T-helper 1 cell treated with Interleukin-12 subunit alpha and Interleukin-12 subunit beta and Interleukin-4 antibody, amounts not matched to agents 30 ng/mL and 1 ng/mL, for 36 hours (primary cell): ENCODE measurements around the gene WBP1. TPM values are rescaled to one million over a fixed set of nuclear protein-coding genes. Genes with fewer than 3 reads are reported as not detected.

Source experiments
- intact Hi-C: fragments of 100-400 bp; cut with micrococcal nuclease; formaldehyde crosslinking; loops from one replicate; pipeline ENCODE4 v1.15.1; 2024
- total RNA-seq: library from RNA; stranded (reverse); gene quantifications from 2 replicates; pipeline ENCODE4 v1.2.3, GENCODE V29; 2022

WBP1 gene
- total RNA-seq, 1 donor from 2014 or later = 56.6 TPM

DNA sequence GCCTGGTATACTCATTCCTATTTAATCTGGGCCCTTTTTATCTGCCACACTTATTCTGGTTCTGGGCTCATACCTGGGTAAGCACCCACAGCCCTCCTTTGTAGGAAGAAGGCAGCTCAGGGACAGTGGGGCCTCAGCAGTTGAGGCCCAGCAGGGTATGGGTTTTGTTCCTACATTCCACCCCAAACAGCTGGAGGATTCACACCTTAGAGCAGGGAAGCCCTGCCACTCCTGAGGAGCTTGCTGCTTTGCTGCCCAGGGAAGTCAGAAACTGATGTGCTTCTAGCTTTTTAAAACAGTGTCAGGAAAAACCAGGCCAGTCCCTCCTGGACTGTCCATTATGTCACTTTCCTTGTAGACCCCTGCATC, 42.3 kb downstream of the WBP1 start:
- intact Hi-C loops = loop anchor here (5.0 kb wide), 1 partner anchor 1208 kb away; the partner anchor contains the start of gene EGR4

DNA sequence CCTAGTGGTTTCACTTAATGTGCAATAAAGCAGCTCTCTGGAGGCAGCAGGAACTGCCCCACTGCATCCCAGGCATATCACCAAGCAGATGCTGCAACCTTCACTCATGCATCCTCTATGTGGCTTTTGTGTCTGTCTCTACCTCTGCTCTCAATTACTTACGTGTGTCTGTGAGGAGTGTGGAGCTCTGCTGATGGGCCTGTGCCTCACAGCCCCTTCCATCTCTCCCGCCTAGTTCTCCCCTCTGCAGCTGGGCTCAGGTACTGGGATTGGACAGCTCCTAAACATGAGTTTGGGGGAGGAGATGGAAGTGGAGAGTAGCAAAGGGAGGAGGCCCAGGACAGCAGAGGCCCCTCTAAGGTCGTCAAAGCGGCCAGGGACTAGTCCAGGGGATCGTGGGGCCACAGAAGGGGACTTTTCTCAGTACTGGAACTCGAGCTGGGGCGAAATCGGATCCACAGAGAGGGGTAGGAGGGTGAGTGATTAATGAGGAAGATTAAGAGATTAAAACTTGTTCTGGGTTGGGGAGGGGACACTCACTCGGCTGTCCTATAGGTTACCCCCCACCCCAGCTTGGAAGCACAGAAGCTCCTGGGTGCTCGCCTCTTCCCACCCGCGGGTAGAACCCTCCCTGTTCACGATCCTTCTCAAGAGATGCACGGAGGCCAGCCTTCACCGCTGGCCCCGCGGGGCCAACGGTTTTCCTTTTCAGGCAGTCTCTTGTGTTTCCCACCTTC, 43.3 kb downstream of the WBP1 start:
- intact Hi-C loops = loop anchor here (5.0 kb wide), 1 partner anchor 1209 kb away; the partner anchor contains the start of gene EGR4

DNA sequence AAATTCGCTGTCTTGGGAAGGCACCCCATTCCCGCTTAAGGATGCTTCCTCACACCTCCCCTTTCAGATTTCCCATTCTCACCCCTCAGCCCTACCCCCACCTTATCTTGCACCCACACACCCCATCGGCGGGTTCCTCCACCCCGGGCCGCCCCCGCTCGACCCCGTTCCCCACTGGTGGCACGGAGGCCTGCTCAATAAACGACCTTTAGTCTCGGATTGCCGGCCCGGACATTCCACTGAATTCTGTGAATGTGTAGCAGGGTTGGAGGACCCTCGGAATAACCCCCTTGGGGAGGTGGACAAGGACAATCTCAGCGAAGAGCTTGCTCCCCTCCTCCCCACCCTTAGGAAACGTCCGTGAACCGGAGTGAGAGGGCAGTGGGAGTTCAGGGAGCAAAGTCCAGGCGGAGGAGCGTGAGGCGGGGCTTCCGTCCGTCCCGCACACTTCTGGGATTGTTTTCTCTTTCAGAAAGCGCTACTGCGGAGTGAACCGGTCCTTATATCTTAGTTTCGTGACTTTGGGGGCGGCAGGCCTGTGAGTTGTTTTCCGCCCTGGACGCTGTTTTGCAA, 44.0 kb downstream of the WBP1 start:
- intact Hi-C loops = loop anchor here (5.0 kb wide), 1 partner anchor 1210 kb away; the partner anchor contains the start of gene EGR4

DNA sequence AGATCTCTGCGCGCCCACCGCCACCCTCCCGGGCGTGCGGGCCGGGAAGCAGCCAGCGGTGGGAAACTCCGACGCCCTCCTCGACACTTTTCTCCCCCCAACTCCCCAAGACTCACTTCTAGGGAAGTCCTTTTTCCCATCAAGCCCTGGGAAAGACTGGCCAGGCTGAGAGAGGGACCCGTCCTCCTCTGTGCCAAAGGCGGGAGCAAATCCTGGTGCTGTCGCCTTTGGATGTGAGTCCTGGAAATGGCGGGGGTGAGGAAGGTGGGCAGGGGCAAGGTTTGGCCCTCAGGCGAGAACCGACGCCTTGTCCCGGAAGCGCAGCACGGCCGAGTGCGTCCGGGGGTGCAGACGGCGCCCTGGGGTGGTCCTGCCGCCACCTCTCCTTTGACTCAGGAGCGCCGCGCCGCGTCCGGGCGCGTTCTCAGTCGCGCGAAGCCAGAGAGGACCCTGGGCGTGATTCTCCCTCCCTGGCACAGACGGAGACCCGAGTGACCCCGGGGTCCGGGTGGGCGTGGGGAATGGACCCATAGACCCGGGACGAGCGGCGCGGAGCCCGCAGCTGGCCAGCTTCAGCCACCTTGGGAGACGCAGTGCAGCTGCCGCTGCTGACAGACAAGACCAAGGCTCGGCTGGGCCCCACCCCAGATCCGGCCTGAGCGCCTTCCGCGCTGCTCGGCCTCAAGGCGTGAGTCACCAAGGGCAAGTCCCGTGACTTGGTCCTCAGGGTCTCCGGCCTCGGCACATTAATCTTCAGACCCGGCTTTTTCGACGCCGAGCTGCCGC, 44.7 kb downstream of the WBP1 start:
- intact Hi-C loops = loop anchor here (1.0 to 5.0 kb wide), 2 partner anchors 20 to 1211 kb away; partner anchors contain the start of genes EGR4 and TTC31

DNA sequence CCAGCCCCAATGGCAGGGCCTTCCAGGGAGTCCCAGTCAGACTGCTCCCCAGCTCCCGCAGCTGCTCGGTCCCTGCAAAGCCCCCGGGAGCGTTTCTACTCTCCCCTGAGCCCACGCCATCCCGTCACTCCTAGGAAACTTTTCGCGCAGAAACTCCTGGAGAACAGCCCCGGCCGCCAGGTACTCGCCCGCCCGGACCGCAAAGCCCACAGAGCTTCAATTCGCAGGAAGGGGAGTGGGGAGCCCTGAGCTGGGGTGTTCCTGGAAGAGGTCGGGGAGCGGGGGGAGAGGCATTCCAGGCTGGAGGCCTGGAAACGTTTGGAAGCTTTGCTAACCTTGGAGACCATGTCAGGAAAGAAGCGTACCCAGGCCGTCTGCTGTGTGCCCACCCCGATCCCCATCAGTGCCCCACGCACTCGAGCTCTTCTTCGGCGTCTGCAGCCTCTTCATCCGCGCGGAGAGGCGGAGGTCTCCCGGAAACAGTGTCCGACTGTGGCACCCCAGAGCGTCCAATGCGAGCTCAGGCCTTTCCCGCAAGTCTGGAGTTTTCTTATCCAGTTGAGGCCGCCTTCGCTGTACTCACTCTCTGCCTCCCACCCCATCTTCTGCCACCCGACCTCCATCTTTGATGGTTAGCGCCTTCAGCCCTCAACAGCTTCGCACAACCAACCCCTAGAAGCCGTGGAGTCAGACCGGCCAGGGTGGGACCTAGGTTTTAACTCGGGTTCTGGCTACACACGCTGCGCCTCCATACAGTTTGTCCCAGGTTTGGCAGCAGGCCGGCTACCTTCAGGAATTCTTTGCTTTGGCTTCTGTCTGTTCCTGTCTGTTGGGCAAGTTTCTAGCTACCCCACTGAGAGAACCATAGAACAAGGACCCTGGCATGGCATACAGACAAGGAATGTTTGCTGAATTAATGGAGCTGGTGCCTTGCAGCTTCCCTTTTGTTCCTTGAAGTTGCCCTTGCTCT, 45.6 kb downstream of the WBP1 start:
- intact Hi-C loops = loop anchor here (1.0 to 5.0 kb wide), 2 partner anchors 20 to 1211 kb away; partner anchors contain the start of genes EGR4 and TTC31

DNA sequence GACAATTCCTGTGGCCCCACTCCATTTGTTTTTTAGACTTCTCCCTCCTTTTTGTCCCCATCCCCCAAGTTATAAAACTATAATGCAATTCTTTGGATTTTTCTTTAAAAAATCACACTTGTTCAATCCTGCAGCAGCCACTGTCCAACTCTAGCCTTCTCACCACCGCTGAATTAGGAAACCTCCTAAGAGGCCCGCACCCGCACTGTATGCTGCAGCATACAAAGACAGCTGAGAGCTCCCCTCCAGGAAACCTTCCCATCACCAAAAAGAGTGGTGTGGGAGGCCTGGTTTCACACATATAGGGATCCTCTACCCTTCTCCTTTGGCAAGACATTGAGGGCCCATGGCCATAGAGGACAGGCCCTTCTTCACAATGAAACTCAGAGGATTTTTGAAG, 46.4 kb downstream of the WBP1 start:
- intact Hi-C loops = loop anchor here (5.0 kb wide), 1 partner anchor 1212 kb away; the partner anchor contains the start of gene EGR4

DNA sequence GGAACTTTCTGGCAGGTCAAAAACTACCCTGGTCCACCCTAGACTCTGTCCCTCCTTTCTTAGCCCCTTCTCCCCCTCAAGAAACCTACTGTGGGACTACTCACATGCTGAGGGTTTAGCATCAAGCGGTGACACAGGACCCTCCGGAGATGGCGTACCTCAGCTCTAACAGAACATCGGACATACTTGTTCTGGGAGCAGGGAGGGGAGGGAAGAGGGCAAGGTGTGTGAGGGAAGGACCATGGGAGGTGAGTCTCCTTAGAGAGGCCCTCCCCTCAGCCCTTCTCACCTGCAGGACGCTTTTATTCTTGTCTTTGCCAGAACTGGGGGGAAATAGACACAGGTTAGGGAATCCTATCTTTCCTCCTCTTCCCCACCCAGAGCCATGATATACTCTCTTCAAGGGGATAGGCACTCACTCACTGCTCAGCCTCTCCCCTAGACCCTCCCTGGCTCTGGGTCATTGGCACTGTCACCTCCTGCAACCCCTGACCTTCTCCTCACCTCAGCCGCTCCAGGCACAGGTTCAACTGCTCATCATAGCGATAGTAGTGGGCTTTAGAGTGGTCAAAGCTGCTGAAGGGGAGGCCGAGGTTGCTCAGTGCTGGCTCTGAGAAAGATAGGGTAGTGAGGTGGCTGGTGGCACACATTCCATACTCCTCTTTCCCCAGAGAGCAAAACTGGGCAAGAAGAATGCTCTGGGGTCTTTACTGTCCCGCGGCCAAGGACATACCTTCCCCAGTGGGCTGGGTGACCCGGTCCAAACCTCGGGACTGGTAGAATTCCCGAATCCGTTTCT, 47.4 kb downstream of the WBP1 start:
- intact Hi-C loops = loop anchor here (2.0 kb wide), 4 partner anchors 51 to 239 kb away; partner anchors contain the start of genes C2orf81, INO80B, SEMA4F and WDR54

DNA sequence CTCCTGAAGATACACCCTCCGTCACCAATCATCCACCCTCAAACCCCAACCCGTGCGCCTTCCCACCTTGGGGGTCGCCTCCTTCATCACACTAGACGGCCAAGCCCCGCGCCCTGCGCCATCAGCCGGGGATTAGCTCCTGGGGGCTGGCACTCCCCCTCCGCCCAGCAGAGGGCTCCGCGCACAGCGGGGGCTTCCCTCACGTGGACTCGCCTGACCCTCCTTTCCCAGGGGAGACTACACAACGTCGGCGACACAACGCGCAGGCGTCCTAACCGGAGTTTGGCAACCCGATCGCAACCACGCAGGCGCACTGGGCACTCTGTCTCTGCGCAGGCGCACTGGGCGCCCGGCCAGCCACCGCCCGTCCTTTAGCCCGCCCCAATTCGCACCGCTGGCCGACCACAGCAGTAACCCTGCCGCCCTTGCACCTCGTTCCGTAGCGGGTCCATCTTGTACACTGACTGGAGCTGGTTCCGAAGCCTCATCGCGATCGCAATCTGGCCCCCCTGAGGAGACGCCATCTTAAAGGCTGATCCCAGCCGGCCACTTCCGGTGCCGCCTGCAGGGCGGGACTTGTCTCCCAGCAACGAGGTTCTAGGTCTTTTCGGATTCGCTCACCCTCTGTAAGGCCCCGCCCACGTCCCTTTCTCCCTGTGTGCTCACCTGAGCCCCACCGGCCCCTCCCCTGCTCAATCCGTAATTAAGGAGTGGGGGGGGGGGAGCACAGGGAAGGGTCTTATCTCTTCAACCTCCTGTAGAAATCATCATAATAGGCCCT, 49.1 kb downstream of the WBP1 start, which contains the start of gene PCGF1:
PCGF1 (minus strand) TSS at position 551 of the 781 bp plus-strand sequence; CDS start at position 524, 27 bp downstream.
- intact Hi-C loops = loop anchor here (1.0 to 2.0 kb wide), 14 partner anchors 9 to 770 kb away; partner anchors contain the start of genes AUP1, C2orf81, DGUOK and DOK1

DNA sequence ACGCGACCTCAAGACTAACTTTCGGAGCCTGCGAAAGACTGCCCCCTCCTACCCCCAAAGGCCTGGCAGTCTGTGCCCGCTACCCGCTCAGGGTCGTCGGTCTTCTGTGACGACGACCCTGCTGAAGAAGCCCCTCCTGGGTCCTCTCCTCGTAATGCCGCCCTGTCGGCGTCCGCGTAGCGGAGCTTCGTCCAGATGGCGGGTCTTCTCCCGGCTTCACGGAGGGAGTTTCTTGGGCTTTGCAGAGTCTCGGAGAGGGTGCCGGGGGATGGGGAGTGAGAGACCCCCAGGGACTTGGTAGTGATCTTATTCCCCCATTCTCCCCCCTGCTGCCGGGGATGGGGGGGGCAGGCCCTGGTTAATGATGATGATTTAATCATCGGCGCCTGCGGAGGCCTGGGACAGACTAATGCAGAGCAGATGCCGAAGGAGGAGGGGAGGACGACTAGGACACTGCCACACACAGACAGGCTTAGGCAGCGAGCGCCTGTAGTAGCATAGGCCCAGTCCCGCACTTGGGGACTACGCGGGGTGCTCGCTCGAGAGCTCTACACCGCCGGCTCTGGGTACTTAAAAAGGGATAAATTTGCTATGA, 49.8 kb downstream of the WBP1 start:
- intact Hi-C loops = loop anchor here (1.0 to 2.0 kb wide), 14 partner anchors 8 to 771 kb away; partner anchors contain the start of genes AUP1, C2orf81, DGUOK and DOK1

DNA sequence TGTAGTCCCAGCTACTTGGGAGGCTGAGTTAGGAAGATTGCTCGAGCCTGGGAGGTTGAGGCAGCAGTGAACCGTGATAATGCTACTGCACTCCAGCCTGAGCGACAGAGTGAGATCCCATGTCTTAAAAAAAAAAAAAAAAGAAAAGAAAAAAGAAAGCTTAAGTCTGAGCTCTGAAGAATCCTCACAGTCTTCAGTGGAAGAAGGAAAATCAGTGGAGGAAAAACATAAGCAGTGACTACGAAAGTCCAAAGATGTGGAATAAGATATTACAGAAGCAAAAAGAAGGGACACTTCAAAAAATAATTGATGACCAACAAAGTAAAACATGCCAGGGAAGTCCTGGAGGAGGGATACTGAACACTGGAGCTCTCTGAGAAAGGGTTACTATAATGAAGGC, 52.0 kb downstream of the WBP1 start:
- intact Hi-C loops = no loop called here

Other genes with a start within 250 kb of the WBP1 start
- gene SLC4A5, start 115.0 kb upstream of the WBP1 start, total RNA-seq = 2.6 and 3.7 TPM in 2 replicates
- gene DCTN1, start 78.1 kb upstream of the WBP1 start, total RNA-seq = 110 and 111 TPM in 2 replicates
- 3.5 and 3.9 TPM in 2 replicates for gene C2orf81, start 36.8 kb upstream of the WBP1 start, total RNA-seq
- gene WDR54, start 36.7 kb upstream of the WBP1 start, total RNA-seq = 57.2 and 60.2 TPM in 2 replicates
- gene RTKN, start 16.5 kb upstream of the WBP1 start, total RNA-seq = 3.7 and 4.0 TPM in 2 replicates
- gene INO80B, start 3.4 kb upstream of the WBP1 start, total RNA-seq = 52.2 and 52.8 TPM in 2 replicates
- gene MOGS, start 6.9 kb downstream of the WBP1 start, total RNA-seq = 77.3 and 82.5 TPM in 2 replicates
- 111 and 121 TPM in 2 replicates for gene MRPL53, start 14.2 kb downstream of the WBP1 start, total RNA-seq
- 38.1 and 43.9 TPM in 2 replicates for gene CCDC142, start 24.6 kb downstream of the WBP1 start, total RNA-seq
- gene TTC31, start 24.6 kb downstream of the WBP1 start, total RNA-seq = 47.9 and 48.3 TPM in 2 replicates
- gene LBX2, start 41.2 kb downstream of the WBP1 start, total RNA-seq = 0.42 and 0.98 TPM in 2 replicates
- gene PCGF1, start 49.3 kb downstream of the WBP1 start, total RNA-seq = 36.4 and 44.7 TPM in 2 replicates
- gene TLX2, start 56.0 kb downstream of the WBP1 start, total RNA-seq = 1.2 and 1.6 TPM in 2 replicates
- gene DQX1, start 67.8 kb downstream of the WBP1 start, total RNA-seq = 0.47 and 0.56 TPM in 2 replicates
- 155 and 156 TPM in 2 replicates for gene AUP1, start 71.3 kb downstream of the WBP1 start, total RNA-seq
- 60.0 and 61.5 TPM in 2 replicates for gene HTRA2, start 71.5 kb downstream of the WBP1 start, total RNA-seq
- gene LOXL3, start 95.5 kb downstream of the WBP1 start, total RNA-seq = 0.78 and 0.98 TPM in 2 replicates
- 47.5 and 51.8 TPM in 2 replicates for gene DOK1, start 96.3 kb downstream of the WBP1 start, total RNA-seq
- gene M1AP, start 189.9 kb downstream of the WBP1 start, total RNA-seq = not detected in 2 replicates
- gene SEMA4F, start 195.8 kb downstream of the WBP1 start, total RNA-seq = 3.1 and 5.5 TPM in 2 replicates